ENCODE data around the gene UPK3A. TPM values are rescaled to one million over a fixed set of nuclear protein-coding genes. Genes with fewer than 3 reads are reported as not detected.

Gene UPK3A
- total RNA-seq, 1 experiment from 2014 or later, result not detected

DNA sequence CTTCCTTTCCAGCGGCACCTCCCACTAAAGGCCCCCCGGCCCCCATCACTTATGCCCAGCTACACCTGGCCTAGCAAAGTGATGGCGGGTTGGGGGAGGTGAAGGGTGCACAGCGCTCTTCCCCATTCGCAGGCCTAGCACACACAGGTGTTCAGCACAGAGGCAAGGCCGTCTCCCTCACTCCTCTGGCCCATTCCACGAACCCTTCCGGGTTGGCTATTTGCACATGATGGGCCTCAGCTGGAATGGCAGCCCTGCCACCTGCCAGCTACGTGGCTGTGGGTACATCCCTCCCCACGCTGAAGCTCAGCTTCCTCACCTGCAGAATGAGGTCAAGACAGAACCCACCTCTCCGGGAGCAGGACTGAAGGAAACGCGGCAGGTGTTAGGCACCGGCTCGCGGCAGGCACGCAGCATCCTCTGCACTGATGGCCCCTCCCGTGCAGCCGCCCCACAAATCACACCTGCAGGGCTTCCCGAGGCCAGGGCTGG, 48.9 kb upstream of the UPK3A start:
- Histone ChIP-seq H3K27ac (ENCODE audit: low read length) (no peak overlapping the region), H3K4me1 (ENCODE audit: control insufficient read depth, insufficient read depth, low read length) (peaks cover 3% of the 10 kb centered on the region; the same call in 1 of the 2 replicates), H3K27me3 (ENCODE audit: control insufficient read depth, insufficient read depth, low read length) (no peaks in the 10 kb centered on the region), H3K36me3 (ENCODE audit: control insufficient read depth, insufficient read depth, low read length) (no peaks in the 10 kb centered on the region; the same call in 1 of the 2 replicates), H3K9me3 (ENCODE audit: control insufficient read depth, insufficient read depth, low read depth, low read length) (no peaks in the 10 kb centered on the region), H3K4me3 (ENCODE audit: low read depth in 2 of 2, low read length in 2 of 2) (no peak overlapping the region)
- BruUV-seq (replicated peaks), result no TSS peak
- TF ChIP-seq, protein P1, sequence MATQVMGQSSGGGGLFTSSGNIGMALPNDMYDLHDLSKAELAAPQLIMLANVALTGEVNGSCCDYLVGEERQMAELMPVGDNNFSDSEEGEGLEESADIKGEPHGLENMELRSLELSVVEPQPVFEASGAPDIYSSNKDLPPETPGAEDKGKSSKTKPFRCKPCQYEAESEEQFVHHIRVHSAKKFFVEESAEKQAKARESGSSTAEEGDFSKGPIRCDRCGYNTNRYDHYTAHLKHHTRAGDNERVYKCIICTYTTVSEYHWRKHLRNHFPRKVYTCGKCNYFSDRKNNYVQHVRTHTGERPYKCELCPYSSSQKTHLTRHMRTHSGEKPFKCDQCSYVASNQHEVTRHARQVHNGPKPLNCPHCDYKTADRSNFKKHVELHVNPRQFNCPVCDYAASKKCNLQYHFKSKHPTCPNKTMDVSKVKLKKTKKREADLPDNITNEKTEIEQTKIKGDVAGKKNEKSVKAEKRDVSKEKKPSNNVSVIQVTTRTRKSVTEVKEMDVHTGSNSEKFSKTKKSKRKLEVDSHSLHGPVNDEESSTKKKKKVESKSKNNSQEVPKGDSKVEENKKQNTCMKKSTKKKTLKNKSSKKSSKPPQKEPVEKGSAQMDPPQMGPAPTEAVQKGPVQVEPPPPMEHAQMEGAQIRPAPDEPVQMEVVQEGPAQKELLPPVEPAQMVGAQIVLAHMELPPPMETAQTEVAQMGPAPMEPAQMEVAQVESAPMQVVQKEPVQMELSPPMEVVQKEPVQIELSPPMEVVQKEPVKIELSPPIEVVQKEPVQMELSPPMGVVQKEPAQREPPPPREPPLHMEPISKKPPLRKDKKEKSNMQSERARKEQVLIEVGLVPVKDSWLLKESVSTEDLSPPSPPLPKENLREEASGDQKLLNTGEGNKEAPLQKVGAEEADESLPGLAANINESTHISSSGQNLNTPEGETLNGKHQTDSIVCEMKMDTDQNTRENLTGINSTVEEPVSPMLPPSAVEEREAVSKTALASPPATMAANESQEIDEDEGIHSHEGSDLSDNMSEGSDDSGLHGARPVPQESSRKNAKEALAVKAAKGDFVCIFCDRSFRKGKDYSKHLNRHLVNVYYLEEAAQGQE (IDR thresholded peaks at IDR 0.05; ENCODE audit: insufficient read depth in 1 of 2, low read depth in 2 of 2, low read length in 1 of 2), result no peak
- TF ChIP-seq POLR2AphosphoS5 (IDR thresholded peaks at IDR 0.05; ENCODE audit: low read depth, low read length) (no peak), SIN3A (IDR thresholded peaks at IDR 0.05; ENCODE audit: borderline replicate concordance, insufficient read depth, low read depth, low read length) (no peak), TCF7L2 (IDR thresholded peaks at IDR 0.05; ENCODE audit: low read depth, low read length) (no peak)
- TF ChIP-seq, protein P2, sequence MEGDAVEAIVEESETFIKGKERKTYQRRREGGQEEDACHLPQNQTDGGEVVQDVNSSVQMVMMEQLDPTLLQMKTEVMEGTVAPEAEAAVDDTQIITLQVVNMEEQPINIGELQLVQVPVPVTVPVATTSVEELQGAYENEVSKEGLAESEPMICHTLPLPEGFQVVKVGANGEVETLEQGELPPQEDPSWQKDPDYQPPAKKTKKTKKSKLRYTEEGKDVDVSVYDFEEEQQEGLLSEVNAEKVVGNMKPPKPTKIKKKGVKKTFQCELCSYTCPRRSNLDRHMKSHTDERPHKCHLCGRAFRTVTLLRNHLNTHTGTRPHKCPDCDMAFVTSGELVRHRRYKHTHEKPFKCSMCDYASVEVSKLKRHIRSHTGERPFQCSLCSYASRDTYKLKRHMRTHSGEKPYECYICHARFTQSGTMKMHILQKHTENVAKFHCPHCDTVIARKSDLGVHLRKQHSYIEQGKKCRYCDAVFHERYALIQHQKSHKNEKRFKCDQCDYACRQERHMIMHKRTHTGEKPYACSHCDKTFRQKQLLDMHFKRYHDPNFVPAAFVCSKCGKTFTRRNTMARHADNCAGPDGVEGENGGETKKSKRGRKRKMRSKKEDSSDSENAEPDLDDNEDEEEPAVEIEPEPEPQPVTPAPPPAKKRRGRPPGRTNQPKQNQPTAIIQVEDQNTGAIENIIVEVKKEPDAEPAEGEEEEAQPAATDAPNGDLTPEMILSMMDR (IDR thresholded peaks at IDR 0.05), result no peak
- ChIA-PET POLR2A (no interaction called here), CTCF (no interaction called here)
- intact Hi-C loops (cut with micrococcal nuclease; ENCODE audit: unreplicated experiment) (no loop called here), in situ Hi-C loops (cut with HindIII; ENCODE audit: low pct_unique_long_range_greater_than_20kb, low sequenced_read_pairs) (no loop called here)
- no peak for DNase-seq (ENCODE audit: low read depth, low spot score)
- no peak for ATAC-seq

DNA sequence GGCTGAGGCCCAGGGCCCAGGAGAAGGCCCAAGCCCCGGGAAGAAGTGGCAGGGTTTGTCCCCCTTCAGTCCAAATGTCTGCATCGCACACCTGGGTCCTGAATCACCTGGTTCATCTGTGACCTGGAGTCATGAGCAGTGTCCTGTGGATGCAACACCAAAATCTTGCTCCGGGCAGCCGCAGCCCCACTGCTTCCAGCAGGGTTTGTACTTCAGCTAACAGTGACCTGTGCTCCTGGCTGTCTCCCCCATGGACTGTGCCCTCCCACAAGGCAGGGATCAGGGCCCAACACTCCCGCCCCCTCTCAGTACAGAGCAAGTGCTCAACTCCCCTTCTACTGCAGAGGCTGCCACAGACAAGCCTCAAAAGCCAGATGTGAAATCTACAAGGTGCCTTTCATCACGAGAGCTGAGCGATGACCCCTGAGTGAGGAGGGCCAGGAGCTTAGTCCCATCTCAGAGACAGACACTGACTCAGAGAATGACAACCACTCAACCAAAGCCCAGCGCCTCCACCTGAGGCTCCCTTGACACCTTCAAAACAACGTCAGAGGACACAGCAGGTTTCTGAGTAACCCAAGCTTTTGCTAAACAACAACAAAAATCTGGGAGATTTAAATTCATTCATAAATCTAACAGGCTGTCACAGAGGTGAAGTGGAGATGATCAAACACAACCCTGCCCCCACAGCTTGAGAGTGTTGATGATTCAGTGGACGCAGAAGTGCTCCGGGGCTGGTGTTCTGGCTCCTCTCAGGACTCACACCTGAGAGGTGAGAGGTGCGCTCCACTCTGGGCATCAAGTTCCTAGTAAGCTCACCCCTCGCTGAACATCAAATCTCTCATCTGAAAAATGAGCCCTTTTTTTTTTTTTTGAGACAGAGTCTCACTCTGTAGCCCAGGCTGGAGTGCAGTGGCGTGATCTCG, 47.4 kb upstream of the UPK3A start:
- ChIA-PET POLR2A (no interaction called here), CTCF (no interaction called here)
- Histone ChIP-seq H3K36me3 (ENCODE audit: control insufficient read depth, insufficient read depth, low read length) (no peaks in the 10 kb centered on the region; the same call in 1 of the 2 replicates), H3K4me1 (ENCODE audit: control insufficient read depth, insufficient read depth, low read length) (peaks cover 3% of the 10 kb centered on the region; the same call in 1 of the 2 replicates), H3K4me3 (ENCODE audit: low read depth in 2 of 2, low read length in 2 of 2) (no peak overlapping the region), H3K9me3 (ENCODE audit: control insufficient read depth, insufficient read depth, low read depth, low read length) (no peaks in the 10 kb centered on the region), H3K27ac (ENCODE audit: low read length) (no peak overlapping the region), H3K27me3 (ENCODE audit: control insufficient read depth, insufficient read depth, low read length) (no peaks in the 10 kb centered on the region)
- TF ChIP-seq, protein P2 (IDR thresholded peaks at IDR 0.05), result no peak
- TF ChIP-seq, protein P1 (IDR thresholded peaks at IDR 0.05; ENCODE audit: insufficient read depth in 1 of 2, low read depth in 2 of 2, low read length in 1 of 2), result no peak
- TF ChIP-seq TCF7L2 (IDR thresholded peaks at IDR 0.05; ENCODE audit: low read depth, low read length) (no peak), POLR2AphosphoS5 (IDR thresholded peaks at IDR 0.05; ENCODE audit: low read depth, low read length) (no peak), SIN3A (IDR thresholded peaks at IDR 0.05; ENCODE audit: borderline replicate concordance, insufficient read depth, low read depth, low read length) (no peak)
- no TSS peak for BruUV-seq (replicated peaks)
- ATAC-seq (no peak), DNase-seq (ENCODE audit: low read depth, low spot score) (no peak)
- in situ Hi-C loops (cut with HindIII; ENCODE audit: low pct_unique_long_range_greater_than_20kb, low sequenced_read_pairs), result no loop called here
- intact Hi-C loops (cut with micrococcal nuclease; ENCODE audit: unreplicated experiment), result no loop called here
